HG03432 (cell line): Measurements from ENCODE around the gene LY86.

Experiments
- ATAC-seq: cut with Tn5 transposase; IDR thresholded peaks from one replicate; pipeline ENCODE4 v1.9.1; 2021; ENCODE audit warnings: mild to moderate bottlenecking, moderate library complexity; ENCODE audit not compliant: unreplicated experiment

The LY86 gene

GRCh38 chr6:6676910-6677441 is 88.5 kb downstream of the LY86 start:
- no peak for ATAC-seq

- no peak for ATAC-seq
Measured at GRCh38 chr6:6678185-6678671, 89.7 kb downstream of the LY86 start.

- no peak for ATAC-seq
Measured at GRCh38 chr6:6678811-6679210, 90.3 kb downstream of the LY86 start.

GRCh38 chr6:6679633-6680032 is 91.1 kb downstream of the LY86 start:
- no peak for ATAC-seq

- ATAC-seq, result no peak
Measured at GRCh38 chr6:6680526-6680925, 92.0 kb downstream of the LY86 start.

GRCh38 chr6:6681075-6681849 is 92.7 kb downstream of the LY86 start:
- no peak for ATAC-seq

GRCh38 chr6:6682225-6682624 is 93.7 kb downstream of the LY86 start:
- ATAC-seq, result no peak

GRCh38 chr6:6683969-6684833 is 95.7 kb downstream of the LY86 start:
- ATAC-seq, result peak; percentile 93

- ATAC-seq, result no peak
Measured at GRCh38 chr6:6685249-6686040, 96.9 kb downstream of the LY86 start.

GRCh38 chr6:6686176-6686575 is 97.7 kb downstream of the LY86 start:
- ATAC-seq, result no peak

- ATAC-seq, result no peak
Measured at GRCh38 chr6:6686748-6687601, 98.5 kb downstream of the LY86 start.

- no peak for ATAC-seq
Measured at GRCh38 chr6:6688283-6688682, 99.8 kb downstream of the LY86 start.

GRCh38 chr6:6688951-6689350 is 100.4 kb downstream of the LY86 start:
- ATAC-seq, result no peak

GRCh38 chr6:6689400-6690143 is 101.1 kb downstream of the LY86 start:
- no peak for ATAC-seq

GRCh38 chr6:6690144-6690483 is 101.6 kb downstream of the LY86 start:
- no peak for ATAC-seq

- no peak for ATAC-seq
Measured at GRCh38 chr6:6694368-6694780, 105.9 kb downstream of the LY86 start.

GRCh38 chr6:6694825-6695624 is 106.5 kb downstream of the LY86 start:
- ATAC-seq, result no peak

GRCh38 chr6:6695625-6696276 is 107.2 kb downstream of the LY86 start:
- no peak for ATAC-seq
